Gastrocnemius medialis (tissue), 4 donors: Measurements from ENCODE around the gene PRICKLE1. TPM values are rescaled to one million over a fixed set of nuclear protein-coding genes. Genes with fewer than 3 reads are reported as not detected.

Experiments
- ATAC-seq, 2 donors: fragments of 150-250 bp; one replicate each; pipeline ENCODE4 v1.9.1; 2016
- DNase-seq, 2 donors: peaks; one replicate each; pipeline ENCODE4 v3.0.0-alpha.2; 2019
- H3K27ac ChIP-seq, 4 donors: fragments of 200-600 bp; sonication (generic); 1 replicate in 1 of 4; 2 replicates in 3 of 4; pipeline ENCODE4 v1.5.1; 2016 to 2018; ENCODE audit warnings: mild to moderate bottlenecking in 2 of 4, moderate library complexity in 1 of 4
- H3K27me3 ChIP-seq, 3 donors: fragments of 200-600 bp; sonication (generic) in 2 of 3; 1 replicate in 1 of 3; 2 replicates in 2 of 3; pipeline versions ENCODE4 v1.5.1 to v1.6.0; 2016 to 2019; ENCODE audit warnings: mild to moderate bottlenecking in 1 of 3, moderate library complexity in 1 of 3
- H3K36me3 ChIP-seq, 2 donors: fragments of 200-600 bp; sonication (generic) in 1 of 2; one replicate each; pipeline ENCODE4 v1.5.1; 2017 to 2018
- H3K4me1 ChIP-seq, 2 donors: fragments of 200-600 bp; sonication (generic) in 1 of 2; one replicate each; pipeline ENCODE4 v1.5.1; 2016 to 2017; ENCODE audit warnings: mild to moderate bottlenecking in 2 of 2
- H3K4me3 ChIP-seq, 4 donors: fragments of 200-600 bp; sonication (generic) in 3 of 4; 1 replicate in 1 of 4; 2 replicates in 3 of 4; pipeline ENCODE4 v1.5.1; 2016 to 2019; ENCODE audit warnings: mild to moderate bottlenecking in 2 of 4
- H3K9me3 ChIP-seq, 3 donors: fragments of 200-600 bp; sonication (generic) in 2 of 3; 1 replicate in 1 of 3; 2 replicates in 2 of 3; pipeline ENCODE4 v1.5.1; 2016 to 2019
- POLR2A ChIP-seq, 2 donors: fragments of 450-650 bp; IDR thresholded peaks; one replicate each; pipeline ENCODE4 v1.6.1; 2017; ENCODE audit warnings: antibody characterized with exemption in 2 of 2, mild to moderate bottlenecking in 2 of 2, moderate library complexity in 2 of 2
- in situ Hi-C, 4 donors: fragments of 200-750 bp; cut with MboI; loops; one replicate each; pipeline versions ENCODE4 v1.15.0 to v1.8.0; 2017; ENCODE audit warnings: low sequenced_read_pairs in 4 of 4
- intact Hi-C: fragments of 100-400 bp; cut with DNase I; formaldehyde crosslinking; loops from one replicate; pipeline ENCODE4 v1.15.1; 2023; ENCODE audit warnings: low total_unique reads
- total RNA-seq, 4 donors: library from RNA; depleted of rRNA; stranded (reverse); fragments of >200 nt; gene quantifications; one replicate each; pipeline versions ENCODE4 v1.1.0 to v1.2.3, GENCODE V29; 2016
- TF ChIP-seq, protein P1 (sequence below), 5 experiments: fragments of 450-650 bp in 3 of 5; fragments of 200-600 bp in 2 of 5; sonication (generic) in 2 of 5; IDR thresholded peaks in 4 of 5; conservative IDR thresholded peaks in 1 of 5; 1 replicate in 4 of 5; 2 replicates in 1 of 5; pipeline ENCODE4 v1.5.1; 2016 to 2019; ENCODE audit warnings: antibody characterized with exemption in 5 of 5, mild to moderate bottlenecking in 3 of 5, moderate library complexity in 3 of 5

PRICKLE1 gene
- total RNA-seq, 4 donors from 2014 or later = 0.87 to 9.2 (median 3.6) TPM

DNA sequence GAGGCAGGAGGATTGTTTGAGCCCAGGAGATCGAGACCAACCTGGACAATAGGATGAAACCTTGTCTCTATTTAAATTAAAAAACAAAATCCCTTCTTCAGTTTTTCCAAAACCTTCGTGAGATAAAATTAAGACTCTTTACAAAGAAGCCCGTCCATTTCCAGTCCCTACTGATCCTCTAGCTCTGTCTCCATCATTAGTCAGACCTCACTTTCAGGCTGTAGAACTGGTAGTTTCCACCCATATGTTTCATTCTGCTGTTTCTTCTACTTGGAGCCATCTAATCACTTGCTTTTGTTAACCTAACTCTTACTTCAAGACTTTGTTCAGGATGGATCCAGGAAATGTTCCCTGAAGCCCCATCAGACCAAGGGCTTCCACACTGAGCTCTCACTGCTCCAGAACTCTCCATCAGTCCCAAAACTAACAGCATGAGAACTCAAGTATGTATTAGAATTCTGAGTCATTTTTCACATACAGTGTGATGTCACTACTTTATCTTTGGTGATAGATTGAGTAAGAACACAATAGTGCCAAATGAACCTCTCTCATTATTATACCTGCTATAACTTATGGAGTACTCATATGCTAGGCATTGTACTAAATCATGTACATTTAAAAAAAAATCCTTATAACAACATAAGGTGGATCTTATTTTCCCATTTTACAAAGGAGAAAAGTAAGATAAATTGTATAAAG is 90.8 kb downstream of the PRICKLE1 start:
- TF ChIP-seq POLR2A (IDR thresholded peaks at IDR 0.05) = no peak
- TF ChIP-seq, protein P1, sequence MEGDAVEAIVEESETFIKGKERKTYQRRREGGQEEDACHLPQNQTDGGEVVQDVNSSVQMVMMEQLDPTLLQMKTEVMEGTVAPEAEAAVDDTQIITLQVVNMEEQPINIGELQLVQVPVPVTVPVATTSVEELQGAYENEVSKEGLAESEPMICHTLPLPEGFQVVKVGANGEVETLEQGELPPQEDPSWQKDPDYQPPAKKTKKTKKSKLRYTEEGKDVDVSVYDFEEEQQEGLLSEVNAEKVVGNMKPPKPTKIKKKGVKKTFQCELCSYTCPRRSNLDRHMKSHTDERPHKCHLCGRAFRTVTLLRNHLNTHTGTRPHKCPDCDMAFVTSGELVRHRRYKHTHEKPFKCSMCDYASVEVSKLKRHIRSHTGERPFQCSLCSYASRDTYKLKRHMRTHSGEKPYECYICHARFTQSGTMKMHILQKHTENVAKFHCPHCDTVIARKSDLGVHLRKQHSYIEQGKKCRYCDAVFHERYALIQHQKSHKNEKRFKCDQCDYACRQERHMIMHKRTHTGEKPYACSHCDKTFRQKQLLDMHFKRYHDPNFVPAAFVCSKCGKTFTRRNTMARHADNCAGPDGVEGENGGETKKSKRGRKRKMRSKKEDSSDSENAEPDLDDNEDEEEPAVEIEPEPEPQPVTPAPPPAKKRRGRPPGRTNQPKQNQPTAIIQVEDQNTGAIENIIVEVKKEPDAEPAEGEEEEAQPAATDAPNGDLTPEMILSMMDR (IDR thresholded peaks at IDR 0.05 in 4 of 5, conservative IDR thresholded peaks at IDR 0.05 in 1 of 5) = no peak
- no peak overlapping the region for H3K27ac ChIP-seq
- H3K27me3 ChIP-seq = no peaks in the 10 kb centered on the region
- no peak for DNase-seq
- H3K4me1 ChIP-seq = peaks cover 0 to 2% of the 10 kb centered on the region in 2 donors
- no peaks in the 10 kb centered on the region for H3K9me3 ChIP-seq
- no peak for ATAC-seq
- H3K4me3 ChIP-seq = no peak overlapping the region
- no peaks in the 10 kb centered on the region for H3K36me3 ChIP-seq
- intact Hi-C loops (no loop called here), in situ Hi-C loops (loop anchor here (25.0 kb wide), 3 partner anchors 89 to 839 kb away; partner anchors contain the start of gene PRICKLE1 (in 1 of the 4))

DNA sequence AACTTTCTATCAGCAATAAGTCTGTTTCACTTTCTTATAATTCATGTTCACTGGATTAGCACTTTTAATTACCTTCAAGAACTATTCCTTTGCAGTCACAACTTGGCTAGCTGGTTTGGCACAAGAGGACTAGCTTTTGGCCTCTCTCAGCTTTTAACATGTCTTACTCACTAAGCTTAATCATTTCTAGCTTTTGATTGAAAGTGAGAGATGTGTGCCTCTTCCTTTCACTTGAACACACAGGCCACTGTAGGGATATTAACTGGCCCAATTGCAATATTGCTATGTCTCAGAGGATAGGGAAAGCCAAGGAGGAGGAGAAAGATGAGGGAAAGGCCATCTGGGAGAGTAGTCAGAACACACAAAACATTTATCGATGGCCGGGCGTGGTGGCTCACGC is 92.7 kb downstream of the PRICKLE1 start:
- H3K27ac ChIP-seq = no peak overlapping the region
- DNase-seq (no peak), ATAC-seq (no peak)
- in situ Hi-C loops = loop anchor here (25.0 kb wide), 3 partner anchors 90 to 840 kb away; partner anchors contain the start of gene PRICKLE1 (in 1 of the 4)
- intact Hi-C loops = no loop called here
- H3K36me3 ChIP-seq = no peaks in the 10 kb centered on the region
- H3K4me1 ChIP-seq = no peaks in the 10 kb centered on the region
- no peaks in the 10 kb centered on the region for H3K9me3 ChIP-seq
- H3K27me3 ChIP-seq = no peaks in the 10 kb centered on the region
- H3K4me3 ChIP-seq = no peak overlapping the region
- TF ChIP-seq, protein P1 (IDR thresholded peaks at IDR 0.05 in 4 of 5, conservative IDR thresholded peaks at IDR 0.05 in 1 of 5) = no peak
- no peak for TF ChIP-seq POLR2A (IDR thresholded peaks at IDR 0.05)

DNA sequence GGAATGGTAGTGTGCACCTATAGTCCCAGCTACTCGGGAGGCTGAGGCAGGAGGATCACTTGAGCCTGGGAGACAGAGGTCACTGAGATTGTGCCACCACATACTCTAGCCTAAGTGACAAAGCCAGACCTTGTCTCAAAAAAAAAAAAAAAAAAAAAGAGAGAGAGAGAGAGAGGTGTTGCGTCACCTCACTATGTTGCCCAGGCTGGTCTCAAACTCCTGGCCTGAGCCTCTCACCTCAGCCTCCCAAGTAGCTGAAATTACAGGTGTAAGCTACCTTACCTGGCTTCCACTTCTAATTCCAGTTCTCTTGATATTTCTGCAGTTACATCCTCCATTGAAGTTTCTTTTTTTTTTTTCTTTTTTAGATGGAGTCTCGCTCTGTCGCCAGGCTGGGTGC is 94.3 kb downstream of the PRICKLE1 start:
- in situ Hi-C loops = loop anchor here (25.0 kb wide), 3 partner anchors 92 to 842 kb away; partner anchors contain the start of gene PRICKLE1 (in 1 of the 4)
- no peak overlapping the region for H3K27ac ChIP-seq
- H3K4me1 ChIP-seq = no peaks in the 10 kb centered on the region
- DNase-seq (no peak), ATAC-seq (no peak)
- intact Hi-C loops = no loop called here
- H3K9me3 ChIP-seq = no peaks in the 10 kb centered on the region
- no peaks in the 10 kb centered on the region for H3K27me3 ChIP-seq
- H3K36me3 ChIP-seq = no peaks in the 10 kb centered on the region
- TF ChIP-seq POLR2A (IDR thresholded peaks at IDR 0.05) = no peak
- TF ChIP-seq, protein P1 (IDR thresholded peaks at IDR 0.05 in 4 of 5, conservative IDR thresholded peaks at IDR 0.05 in 1 of 5) = no peak
- H3K4me3 ChIP-seq = no peak overlapping the region

DNA sequence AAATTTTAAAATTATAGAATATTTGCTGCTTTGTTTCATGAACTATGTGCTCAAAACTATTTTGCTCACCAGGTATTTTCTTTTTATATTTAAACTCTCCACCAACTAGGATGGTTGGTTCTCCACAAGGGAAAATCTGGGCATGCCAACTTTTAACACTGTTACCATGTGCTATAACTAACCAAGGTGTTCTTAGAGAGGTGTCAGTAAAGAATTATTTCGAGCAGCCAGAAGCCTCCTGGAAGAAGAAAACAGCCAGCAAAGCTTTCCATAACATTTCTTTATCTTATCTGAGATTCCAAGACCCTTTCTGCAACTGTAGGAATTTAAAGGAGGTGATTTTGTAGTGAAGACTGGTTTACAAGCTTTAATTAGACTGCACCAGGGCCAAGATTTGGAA is 97.3 kb downstream of the PRICKLE1 start:
- H3K27me3 ChIP-seq = no peaks in the 10 kb centered on the region
- no peaks in the 10 kb centered on the region for H3K4me1 ChIP-seq
- intact Hi-C loops (no loop called here), in situ Hi-C loops (loop anchor here (25.0 kb wide), 3 partner anchors 95 to 845 kb away; partner anchors contain the start of gene PRICKLE1 (in 1 of the 4))
- no peak for DNase-seq
- no peak for TF ChIP-seq POLR2A (IDR thresholded peaks at IDR 0.05)
- TF ChIP-seq, protein P1 (IDR thresholded peaks at IDR 0.05 in 4 of 5, conservative IDR thresholded peaks at IDR 0.05 in 1 of 5) = no peak
- no peaks in the 10 kb centered on the region for H3K9me3 ChIP-seq
- H3K36me3 ChIP-seq = no peaks in the 10 kb centered on the region
- ATAC-seq = no peak
- H3K4me3 ChIP-seq = no peak overlapping the region
- no peak overlapping the region for H3K27ac ChIP-seq
